T-helper 2 cell (primary cell): ENCODE data around the gene NANOS2.
"Not testable (repeated sequence)": the region's sequence is repeated elsewhere in the genome, so short reads cannot be mapped to it uniquely, and the experiment has no call there.

Source experiments
- DNase-seq, 5 experiments: peaks; one replicate each; pipeline versions ENCODE4 v3.0.0 to v3.0.0-alpha.2; 2012 to 2022

NANOS2 gene

DNA sequence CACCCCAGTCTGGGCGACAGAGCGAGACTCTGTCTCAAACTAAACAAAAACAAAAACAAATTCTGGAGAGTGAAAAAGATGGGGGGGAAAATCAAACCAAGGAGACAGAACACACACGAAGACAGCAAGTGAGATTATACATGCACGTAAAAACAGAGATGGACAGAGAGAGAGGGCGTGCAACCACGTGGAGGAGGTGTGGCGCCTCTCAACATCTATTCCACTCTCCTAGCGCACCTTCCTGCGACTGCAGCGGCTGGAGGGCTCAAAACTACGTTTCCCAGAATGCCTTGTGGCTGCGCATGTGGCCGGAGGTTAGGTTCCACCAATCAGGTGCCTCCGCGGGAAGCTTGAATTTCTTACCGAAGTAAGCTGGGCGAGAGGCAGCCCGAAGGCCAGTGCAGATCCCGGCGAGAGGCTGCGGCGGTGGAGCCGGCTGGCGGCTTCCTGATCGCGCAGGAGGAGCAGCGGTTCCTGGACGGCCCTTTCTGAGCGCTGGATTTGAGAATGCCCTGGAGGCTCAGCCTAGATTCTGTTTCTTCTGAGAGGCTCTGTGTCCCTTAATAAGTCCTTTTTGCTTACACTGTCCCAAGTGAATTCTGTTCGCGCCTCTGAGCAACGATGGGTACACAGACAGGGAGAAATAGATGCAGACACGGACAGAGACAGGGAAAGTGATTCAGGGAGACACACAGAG is 13.1 kb upstream of the NANOS2 start:
- peak; percentile 71 to 95 (median 77) for DNase-seq

DNA sequence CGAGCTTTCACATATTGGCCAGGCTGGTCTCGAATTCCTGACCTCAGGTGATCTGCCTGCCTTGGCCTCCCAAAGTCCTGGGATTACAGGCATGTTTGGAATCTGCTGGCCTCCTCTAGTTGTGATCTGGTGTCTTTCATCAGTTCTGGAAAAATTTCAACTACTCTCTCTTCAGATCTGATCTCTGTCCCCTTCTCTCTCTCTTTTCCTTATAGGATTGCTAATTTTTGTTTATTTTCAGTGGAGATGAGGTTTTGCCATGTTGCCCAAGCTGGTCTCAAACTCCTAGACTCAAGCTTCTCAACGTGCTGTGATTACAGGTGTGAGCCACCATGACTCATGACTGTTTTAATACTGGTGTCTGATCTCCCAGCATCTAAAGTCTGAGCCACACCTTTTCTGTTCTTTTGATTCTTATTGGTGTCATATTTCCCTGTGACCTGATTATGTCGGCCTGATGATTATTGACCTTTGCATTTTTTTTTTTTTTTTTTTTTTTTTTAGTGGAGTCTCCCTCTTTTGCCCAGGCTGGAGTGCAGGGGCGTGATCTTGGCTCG is 10.4 kb upstream of the NANOS2 start:
- DNase-seq = no peak

DNA sequence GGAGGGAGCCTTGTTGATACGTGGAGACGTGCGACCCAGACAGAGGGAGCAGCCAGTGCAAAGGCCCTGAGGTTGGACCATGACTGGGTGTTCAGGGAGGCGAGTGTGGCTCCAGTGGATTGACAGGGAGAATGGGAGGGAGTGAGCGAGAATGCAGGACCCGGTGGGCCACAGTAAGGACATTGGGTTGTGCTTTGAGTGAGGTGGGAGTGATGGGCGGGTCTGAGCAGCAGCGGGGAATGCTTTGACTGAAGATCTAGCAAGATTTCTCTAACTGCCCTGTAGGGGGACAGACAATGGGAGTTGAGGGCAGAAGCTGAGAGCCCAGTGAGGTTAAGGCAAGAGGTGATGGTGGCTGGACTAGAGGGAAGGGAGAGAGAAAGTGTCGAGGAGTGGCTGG is 7.7 kb upstream of the NANOS2 start:
- peak in 1 of 5 experiments; percentile 19 for DNase-seq

DNA sequence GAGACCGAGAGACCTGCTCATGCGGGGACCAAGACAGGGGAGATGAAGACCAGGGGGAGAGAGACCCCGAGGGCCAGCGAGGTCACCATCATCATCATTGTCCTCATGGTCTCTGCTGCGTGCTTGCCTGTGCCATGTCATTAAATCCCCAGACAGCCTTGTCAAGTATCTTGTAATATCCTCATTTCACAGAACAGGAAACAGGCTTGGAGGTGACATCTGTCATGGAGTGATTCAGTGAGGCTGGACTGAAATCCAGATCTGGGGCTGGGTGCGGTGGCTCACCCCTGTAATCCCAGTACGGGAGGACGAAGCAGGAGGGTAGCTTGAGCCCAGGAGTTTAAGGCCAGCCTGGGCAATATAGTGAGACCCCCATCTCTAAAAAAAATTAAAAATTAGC is 5.9 kb upstream of the NANOS2 start:
- DNase-seq = peak in 1 of 5 experiments; percentile 35

DNA sequence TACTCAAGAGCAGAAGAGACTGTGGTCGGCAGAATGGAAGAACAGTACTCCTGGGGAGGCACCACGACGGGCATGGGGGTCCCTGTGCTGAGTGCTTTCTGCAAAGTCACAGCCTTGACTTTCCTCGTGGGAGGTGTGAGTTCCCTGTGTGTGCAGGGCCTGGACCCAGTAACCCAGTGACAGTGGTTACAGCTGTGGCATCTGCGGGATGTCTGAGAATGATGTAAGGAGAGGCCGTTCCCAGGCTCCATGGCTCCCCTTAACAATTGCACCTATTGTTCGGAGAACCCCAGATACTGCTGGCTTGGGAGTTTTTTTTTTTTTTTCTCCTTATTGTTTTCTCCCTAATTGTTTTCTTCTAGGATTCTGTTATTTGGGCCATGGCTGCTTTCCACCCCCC is 5.1 kb upstream of the NANOS2 start:
- no peak for DNase-seq

DNA sequence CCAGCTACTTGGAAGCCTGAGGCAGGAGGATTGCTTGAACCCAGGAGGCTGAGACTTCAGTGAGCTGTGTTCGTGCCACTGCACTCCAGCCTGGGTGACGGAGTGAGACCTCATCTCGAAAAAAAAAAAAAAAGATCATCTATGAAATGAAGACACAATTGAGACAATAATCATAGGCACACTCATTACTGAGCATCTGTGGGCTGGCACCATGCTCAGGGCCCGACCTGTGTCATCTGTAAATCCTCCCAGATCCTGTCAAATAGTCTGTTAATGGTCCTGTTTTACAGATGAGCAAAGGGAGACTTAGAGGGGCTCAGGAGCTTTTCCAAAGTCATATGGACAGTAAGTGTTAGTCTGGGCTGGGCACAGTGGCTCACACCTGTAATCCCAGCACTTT is 4.1 kb upstream of the NANOS2 start:
- peak in 1 of 5 experiments; percentile 74 for DNase-seq

DNA sequence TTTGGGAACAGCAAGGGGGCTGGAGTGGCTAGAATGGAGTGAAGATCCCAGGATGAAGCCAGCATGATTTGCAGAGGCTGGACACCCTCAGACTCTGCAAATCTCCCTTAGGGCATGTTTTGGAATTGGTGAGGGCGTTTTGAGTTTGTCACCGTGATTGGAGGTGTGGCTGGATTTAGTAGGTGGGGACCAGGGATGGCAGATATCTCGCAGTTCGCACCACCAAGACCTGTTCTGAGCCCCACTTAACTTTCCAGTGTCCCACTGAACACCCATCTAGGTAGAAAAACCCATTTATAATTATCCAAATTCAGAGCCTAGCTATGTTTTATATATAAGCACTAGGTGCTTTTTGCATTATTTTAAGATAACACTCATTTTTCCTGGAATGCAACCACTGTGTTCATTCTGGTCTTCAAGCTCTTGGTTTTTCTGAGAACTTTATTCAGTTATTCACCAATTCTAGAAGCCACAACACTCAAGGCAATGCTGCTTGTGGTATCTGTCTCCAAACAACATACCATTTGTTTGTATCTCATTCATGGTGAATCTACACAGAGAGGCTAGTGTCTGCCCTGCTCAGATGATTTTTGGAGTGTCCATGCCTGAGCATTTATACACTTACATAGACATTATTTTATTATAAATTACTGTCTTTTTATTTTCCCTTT is 3.0 kb upstream of the NANOS2 start:
- DNase-seq = peak in 1 of 5 experiments; percentile 80

DNA sequence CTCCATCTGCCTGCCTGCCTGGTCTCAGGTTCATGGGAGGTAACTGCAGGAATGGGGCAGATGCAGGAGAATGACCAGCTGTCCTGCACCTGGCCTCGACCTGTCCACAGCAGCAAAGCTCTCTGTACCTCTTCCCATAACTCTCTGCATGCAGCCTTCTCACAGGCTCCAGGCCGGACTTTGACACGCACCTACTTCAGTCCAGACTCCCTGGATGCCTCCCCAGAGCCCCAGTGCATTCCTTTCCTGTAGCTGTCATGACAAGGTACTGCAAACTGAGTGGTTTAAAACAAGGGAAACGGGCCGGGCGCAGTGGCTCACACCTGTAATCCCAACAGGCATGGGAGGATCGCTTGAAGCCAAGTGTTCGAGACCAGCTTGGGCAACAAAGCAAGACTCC is 3.3 kb downstream of the NANOS2 start:
- no peak for DNase-seq

DNA sequence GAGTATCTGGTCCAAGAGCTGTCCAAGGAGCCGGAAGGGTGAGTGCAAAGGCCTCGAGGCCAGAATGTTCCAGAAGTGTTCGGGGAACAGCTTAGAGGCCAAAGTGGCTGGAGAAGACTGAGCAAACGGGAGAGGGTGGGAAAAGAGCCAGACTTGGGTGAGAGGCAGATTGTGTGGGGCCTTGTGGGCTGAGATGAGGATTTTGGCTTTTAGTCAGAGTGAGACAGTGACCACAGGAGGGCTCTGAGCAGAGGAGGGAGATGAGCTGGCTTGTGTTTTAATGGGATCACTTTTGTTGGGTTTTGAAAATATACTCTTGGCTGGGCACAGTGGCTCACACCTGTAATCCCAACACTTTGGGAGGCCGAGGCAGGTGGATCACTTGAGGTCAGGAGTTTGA is 5.6 kb downstream of the NANOS2 start:
- peak in 1 of 5 experiments; percentile 25 for DNase-seq

DNA sequence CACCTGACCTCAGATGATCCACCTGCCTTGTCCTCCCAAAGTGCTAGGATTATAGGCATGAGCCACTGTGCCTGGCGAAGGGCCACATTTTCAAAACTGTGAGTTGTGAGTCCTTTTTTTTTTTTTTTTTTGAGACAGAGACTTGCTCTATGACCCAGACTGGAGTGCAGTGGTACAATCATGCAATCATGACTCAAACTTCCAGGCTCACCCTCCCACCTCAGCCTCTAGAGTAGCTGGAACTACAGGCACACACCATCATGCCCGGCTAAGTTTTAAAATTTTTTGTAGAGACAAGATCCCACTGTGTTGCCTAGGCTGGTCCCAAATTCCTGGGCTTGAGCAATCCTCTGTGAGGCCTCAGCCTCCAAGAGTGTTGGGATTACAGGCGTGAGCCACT is 8.4 kb downstream of the NANOS2 start:
- no peak for DNase-seq

DNA sequence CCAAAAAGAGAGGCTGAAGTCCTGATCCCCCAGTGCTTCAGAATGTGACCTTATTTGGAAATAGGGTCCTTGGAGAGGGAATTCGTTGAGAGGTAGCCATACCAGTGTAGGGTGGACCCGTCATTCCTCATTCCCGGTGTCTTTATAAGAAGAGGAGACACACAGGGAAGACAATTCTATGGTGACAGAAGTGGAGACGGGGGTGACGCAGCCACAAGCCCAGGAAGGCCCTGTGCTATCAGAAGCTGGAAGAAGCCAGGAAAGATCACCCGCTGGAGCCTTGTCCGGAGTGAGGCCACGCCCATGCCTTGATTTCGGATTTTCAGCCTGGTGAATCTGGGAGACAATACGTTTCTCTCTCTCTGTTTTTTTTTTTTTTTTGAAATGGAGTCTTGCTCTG is 9.6 kb downstream of the NANOS2 start:
- no peak for DNase-seq

DNA sequence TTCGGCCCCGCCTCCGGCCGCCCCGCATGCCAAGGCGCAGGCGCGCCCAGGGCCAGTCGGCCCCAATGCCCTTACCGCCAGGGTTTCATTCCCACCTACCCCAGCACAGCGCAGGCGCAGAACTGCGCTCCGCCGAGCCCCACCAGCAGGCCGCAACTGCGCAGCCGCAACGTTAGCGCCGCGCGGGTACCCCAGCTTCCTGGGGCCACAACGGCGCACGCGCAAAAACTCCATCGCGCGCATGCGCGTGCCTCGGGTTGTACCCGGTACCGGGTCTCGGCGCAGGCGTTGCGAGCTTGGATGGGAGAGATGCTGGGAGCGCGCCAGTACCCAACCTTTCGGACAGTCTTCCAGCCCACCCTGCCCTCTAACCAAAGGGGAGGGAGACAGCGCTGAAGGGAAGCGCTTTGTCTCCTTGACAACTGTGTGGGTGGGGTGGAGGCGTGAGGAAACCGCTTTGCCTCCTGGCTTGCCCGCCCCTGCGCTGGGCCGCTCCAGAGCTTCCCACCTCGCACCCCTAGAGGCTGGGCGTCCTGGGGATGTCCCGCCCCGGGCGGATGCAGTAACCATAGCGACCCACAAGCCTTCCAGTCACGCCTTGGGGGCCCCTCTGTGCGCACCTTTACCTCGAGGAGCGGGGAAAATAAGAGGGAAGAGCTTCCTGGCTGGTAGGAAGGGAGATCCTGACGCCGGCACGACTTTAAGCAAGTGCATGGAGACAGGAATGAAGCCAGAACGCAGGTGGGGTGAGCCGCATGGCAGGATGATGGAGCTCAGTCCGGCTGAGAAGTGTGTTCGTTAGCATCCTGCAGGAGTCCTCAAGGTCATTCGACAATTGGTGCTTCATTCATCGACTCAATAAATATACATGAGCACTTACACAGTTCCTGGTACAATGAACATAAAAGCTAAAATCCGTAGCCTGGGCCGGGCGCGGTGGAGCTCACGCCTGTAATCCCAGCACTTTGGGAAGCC is 11.6 kb downstream of the NANOS2 start:
- peak; percentile 96 to 99 (median 99) for DNase-seq

DNA sequence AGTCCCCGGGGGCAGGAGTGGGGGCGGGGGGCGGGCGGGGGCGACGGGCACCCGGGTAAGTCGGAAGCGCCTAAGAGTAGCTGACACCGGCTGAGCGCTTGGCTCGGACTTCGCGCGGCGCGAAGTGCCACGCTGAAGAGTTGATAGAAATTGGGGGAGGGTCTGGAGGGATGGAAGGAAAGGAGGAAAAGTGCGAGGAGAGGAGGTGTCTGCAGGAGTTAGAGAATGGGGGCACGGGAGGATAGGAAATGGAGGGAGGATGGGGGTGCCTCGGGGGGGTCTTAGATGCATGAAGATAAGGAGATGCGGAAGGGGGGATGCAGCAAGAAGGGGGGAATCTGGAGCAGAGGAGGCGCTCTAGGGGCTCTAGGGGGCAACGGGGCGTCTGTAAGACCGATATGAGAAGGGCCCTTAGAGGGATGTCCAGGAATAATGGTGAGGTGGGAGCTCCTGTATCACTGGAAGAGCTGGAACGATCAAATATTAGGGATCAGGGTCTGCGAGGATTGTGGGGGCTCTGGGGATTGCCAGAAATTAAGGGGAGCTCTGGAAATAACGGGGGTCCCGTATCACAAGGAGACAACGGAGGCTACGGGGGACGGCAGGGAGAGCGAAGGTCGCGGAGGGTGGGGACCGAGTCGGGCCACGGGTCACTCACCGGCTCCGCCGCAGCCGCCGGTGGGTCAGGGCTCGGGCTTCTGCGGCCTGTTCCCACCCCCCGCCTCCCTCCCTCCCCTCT is 12.5 kb downstream of the NANOS2 start, which contains the start of gene MYPOP:
TSS of gene MYPOP (minus strand) at position 702 of the 739 bp plus-strand sequence. CDS start 840 bp downstream, outside the sequence.
- DNase-seq = peak in 1 of 5 experiments; percentile 35

DNA sequence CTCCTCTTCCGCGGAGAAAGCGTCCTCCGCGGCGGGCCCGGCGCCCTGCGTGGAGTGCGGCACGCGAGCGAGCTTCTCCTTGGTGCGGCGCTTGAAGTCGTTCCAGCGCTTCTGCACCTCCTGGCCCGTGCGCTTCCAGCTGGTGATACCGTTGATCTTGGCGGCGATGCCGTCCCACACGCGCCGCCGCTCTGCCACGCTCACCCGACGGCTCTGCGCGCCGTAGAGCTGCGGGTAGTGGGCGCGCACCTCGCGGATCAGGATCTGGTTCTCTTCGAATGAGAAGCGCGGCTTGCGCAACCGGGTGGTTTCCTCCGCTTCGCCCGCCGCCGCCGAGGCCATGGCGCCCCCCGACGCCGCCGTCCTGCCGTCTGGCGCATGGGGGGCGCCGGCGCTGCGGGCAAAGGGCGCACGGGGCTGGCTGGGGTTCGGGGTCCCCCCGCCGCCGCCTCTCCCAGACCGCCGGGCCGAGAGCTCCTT is 13.1 kb downstream of the NANOS2 start:
- peak in 3 of 5 experiments; percentile 18 to 72 (median 34) for DNase-seq

DNA sequence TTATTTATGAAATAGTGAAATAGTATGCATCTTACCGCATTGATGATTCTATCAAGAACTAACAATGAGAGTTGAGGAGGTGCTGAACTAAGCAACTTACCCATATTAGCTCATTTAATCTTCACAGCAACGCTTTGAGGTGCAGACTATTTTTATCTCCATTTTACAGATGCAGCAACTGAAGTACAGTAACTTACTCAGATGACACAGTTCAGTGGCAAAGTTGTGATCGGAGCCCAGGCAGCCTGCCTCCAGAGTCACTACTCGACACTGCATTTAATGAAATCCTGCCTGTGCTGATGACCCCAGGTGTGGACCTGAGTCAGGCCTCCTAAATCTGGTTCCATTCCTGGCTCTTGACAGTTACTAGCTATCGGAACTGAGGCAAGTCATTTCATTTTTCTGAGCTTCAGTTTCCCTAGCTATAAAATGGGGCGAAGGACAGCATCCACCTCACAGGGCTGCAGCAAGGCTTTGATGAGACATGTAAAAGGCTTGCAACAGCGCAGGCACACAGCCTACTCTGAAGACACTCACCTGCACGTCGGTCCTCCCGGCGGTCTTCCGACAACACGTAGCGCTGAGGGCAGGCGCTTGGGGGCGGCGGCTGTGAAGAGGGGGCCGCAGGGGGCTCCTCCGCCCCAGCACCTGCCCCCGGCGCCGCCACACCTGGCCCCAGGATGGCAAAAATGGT is 13.7 kb downstream of the NANOS2 start:
- no peak for DNase-seq

DNA sequence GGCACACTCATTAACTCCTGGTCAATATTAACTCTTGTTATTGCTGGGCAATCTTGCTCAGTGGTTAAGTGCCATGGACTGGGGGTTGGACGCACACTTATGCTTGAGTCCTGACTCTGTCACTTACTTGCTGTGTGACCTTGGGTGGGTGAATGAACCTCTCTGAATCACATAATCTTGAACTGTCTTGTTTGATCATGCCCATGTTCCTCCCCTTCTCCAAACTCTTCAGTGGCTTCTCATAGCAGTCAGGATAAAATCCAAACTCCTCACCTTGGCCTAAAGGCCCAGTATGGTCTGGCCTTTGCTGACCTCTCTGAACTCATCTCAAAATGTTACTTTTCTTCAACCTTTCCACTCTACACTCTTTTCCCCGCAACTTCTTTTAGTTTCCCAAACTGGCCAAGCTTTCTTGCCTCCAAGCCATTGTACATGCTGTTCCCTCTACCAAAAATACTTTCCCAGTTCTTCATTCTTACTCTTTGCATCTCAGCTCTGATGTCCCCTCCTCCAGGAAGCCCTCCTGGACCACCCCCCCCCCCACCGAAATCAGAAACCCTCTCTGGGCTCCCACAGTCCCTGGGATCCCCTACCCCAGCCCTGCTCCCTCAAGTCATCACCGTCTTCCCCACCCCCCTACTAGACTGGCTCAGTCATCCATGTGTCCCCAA is 14.5 kb downstream of the NANOS2 start:
- no peak for DNase-seq

DNA sequence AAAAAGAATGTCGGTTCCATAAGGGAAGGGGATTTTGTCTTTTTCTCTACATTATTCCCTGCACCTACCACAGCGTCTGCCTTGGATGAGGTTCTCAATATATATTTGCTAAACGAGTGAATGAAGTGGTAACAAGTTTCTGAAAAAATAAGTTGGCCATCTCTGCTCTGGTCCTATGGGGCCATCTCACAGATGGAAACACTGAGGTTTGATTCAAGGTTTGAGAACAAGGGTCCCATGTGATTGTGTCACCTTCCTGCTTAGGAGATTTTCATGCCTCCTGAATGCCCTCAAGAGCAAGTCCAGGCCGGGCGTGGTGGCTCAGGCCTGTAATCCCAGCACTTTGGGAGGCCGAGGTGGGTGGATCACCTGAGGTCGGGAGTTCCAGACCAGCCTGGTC is 15.3 kb downstream of the NANOS2 start:
- DNase-seq = no peak

DNA sequence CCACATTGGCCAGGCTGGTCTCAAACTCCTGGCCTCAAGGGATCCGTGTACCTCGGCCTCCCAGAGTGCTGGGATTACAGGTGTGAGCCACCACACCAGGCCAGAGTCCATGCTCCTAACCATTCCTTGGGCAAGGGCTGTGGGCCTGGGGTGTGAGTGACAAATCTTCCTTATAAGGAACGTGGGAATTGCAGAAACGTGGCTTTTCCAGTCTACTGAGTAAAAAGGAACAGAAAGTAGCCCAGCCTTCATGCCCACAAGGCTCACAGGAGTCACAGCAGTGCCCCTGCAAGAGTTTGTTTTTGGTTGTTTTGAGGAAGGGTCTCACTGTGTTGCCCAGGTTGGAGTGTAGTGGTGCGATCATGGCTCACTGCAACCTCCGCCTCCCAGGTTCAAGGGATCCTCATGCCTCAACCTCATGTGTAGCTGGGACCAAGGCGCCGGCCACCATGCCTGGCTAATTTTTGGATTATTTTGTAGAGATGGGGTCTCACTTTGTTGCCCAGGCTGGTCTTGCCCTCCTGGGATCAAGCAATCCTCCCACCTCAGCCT is 17.2 kb downstream of the NANOS2 start:
- no peak for DNase-seq

DNA sequence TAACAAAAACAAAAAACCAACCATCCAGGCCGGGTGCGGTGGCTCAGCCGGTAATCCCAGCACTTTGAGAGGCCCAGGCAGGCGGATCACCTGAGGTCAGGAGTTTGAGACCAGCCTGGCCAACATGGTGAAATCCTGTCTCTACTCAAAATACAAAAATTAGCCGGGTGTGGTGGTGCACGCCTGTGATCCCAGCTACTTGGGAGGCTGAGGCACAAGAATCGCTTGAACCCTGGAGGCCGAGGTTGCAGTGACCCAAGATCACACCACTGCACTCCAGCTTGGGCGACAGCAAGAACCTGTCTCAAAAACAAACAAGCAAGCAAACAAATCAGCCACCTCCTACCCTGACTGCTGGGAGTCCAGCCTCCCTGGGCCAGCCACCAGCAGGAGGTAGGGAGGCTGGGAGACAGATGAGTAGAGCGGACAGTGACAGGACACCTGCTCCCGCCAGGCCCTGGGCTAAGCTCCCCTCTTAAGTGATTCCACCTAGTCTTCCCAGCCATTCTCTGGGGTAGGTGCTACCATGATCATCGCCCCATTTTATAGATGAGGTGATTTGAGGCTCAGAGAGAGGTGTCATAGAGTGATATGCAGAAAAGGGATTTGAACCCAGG is 18.5 kb downstream of the NANOS2 start:
- not testable (repeated sequence) for DNase-seq

DNA sequence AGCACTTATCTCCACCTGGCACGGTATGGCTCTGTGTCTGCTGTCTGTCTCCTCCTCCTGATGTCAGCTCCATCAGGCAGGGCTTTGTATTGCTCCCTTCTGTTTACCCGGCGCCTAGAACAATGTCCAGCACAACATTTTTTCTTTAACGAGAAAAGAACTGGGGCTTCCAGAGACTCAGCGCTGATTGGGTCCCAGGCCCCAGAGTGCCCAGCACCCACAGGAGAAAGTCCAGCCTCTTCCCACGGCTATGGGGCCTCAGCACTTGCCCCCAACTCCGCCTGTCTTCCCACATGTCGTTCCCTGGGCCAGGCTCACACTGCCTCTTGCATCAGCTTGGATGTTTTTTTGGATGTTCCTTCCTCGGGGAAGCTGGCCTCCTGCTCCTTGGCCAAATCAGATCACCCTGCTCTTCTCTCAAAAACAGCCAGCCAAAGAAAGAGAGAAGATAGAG is 19.0 kb downstream of the NANOS2 start:
- DNase-seq = no peak
